Vagina (tissue), 2 donors: ENCODE data around the gene RFC3. TPM values are rescaled to one million over a fixed set of nuclear protein-coding genes. Genes with fewer than 3 reads are reported as not detected.

Experiments
- DNase-seq, 2 donors: peaks; one replicate each; pipeline ENCODE4 v3.0.0-alpha.2; 2017; ENCODE audit errors: extremely low spot score in 2 of 2
- H3K27ac ChIP-seq: fragments of 200-600 bp; sonication (generic); one replicate; pipeline ENCODE4 v1.5.1; 2019
- H3K27me3 ChIP-seq: fragments of 200-600 bp; sonication (generic); one replicate; pipeline ENCODE4 v1.5.1; 2019
- H3K36me3 ChIP-seq, 2 donors: fragments of 200-600 bp; sonication (generic); one replicate each; pipeline ENCODE4 v1.5.1; 2017 to 2019
- H3K4me1 ChIP-seq: fragments of 200-600 bp; sonication (generic); one replicate; pipeline ENCODE4 v1.5.1; 2019
- H3K4me3 ChIP-seq, 2 donors: fragments of 200-600 bp; sonication (generic); 1 replicate in 1 of 2; 2 replicates in 1 of 2; pipeline ENCODE4 v1.5.1; 2016 to 2019
- H3K9me3 ChIP-seq: fragments of 200-600 bp; sonication (generic); one replicate; pipeline ENCODE4 v1.5.1; 2019
- POLR2A ChIP-seq, 2 donors: fragments of 450-650 bp; IDR thresholded peaks; one replicate each; pipeline ENCODE4 v1.6.1; 2017; ENCODE audit warnings: antibody characterized with exemption in 2 of 2, mild to moderate bottlenecking in 2 of 2, moderate library complexity in 2 of 2
- POLR2AphosphoS5 ChIP-seq, 2 donors: sonication (generic); formaldehyde crosslinking; IDR thresholded peaks; one replicate each; pipeline ENCODE4 v1.9.0; 2017; ENCODE audit warnings: antibody characterized with exemption in 2 of 2, mild to moderate bottlenecking in 2 of 2, low read depth in 1 of 2; ENCODE audit not compliant: insufficient read depth in 1 of 2
- intact Hi-C: fragments of 100-400 bp; cut with DNase I; formaldehyde crosslinking; loops from one replicate; pipeline ENCODE4 v1.15.1; 2023
- total RNA-seq: library from RNA; depleted of rRNA; stranded (reverse); fragments of >200 nt; gene quantifications from one replicate; pipeline ENCODE4 v1.2.3, GENCODE V29; 2016
- TF ChIP-seq, protein P1 (sequence below), 3 experiments: fragments of 450-650 bp in 2 of 3; fragments of 200-600 bp in 1 of 3; sonication (generic) in 1 of 3; IDR thresholded peaks; one replicate each; pipeline ENCODE4 v1.5.1; 2017 to 2019; ENCODE audit warnings: antibody characterized with exemption in 3 of 3, mild to moderate bottlenecking in 2 of 3, moderate library complexity in 2 of 3

RFC3 gene
- total RNA-seq, 1 donor from 2014 or later, result 8.6 TPM

DNA sequence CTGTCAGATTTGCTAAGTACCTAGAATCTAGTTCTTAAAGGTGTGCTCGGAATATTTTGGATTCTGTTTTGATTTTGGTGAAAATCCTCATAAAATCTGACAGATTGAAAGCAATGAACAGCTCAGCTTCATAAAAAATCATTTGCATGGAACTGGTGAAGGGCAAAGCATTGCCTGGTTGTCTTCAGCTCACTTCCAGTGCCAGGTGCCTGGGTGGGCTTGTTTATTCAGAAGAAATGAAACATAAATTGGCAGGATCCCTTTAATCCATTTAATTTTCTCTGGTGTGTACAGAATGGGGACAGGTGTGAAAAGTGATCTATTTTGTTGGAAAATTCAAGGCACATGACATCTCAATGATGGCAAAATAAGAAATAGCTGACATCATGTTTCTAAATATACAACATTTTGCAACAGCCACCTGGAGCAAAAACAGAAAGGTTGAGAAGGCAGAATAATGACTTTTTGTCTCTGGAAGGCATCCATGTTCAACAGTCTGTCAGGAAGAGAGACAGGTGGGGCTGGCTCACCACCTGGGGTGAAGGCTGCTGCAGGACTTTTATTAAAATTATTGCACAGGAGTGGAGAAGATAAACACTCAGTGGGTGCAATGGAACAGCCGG is 52.2 kb downstream of the RFC3 start:
- Histone ChIP-seq H3K27me3 (no peaks in the 10 kb centered on the region), H3K4me3 (no peak overlapping the region), H3K36me3 (no peaks in the 10 kb centered on the region), H3K4me1 (no peaks in the 10 kb centered on the region), H3K27ac (no peak overlapping the region), H3K9me3 (no peaks in the 10 kb centered on the region)
- no peak for DNase-seq
- TF ChIP-seq, protein P1, sequence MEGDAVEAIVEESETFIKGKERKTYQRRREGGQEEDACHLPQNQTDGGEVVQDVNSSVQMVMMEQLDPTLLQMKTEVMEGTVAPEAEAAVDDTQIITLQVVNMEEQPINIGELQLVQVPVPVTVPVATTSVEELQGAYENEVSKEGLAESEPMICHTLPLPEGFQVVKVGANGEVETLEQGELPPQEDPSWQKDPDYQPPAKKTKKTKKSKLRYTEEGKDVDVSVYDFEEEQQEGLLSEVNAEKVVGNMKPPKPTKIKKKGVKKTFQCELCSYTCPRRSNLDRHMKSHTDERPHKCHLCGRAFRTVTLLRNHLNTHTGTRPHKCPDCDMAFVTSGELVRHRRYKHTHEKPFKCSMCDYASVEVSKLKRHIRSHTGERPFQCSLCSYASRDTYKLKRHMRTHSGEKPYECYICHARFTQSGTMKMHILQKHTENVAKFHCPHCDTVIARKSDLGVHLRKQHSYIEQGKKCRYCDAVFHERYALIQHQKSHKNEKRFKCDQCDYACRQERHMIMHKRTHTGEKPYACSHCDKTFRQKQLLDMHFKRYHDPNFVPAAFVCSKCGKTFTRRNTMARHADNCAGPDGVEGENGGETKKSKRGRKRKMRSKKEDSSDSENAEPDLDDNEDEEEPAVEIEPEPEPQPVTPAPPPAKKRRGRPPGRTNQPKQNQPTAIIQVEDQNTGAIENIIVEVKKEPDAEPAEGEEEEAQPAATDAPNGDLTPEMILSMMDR (IDR thresholded peaks at IDR 0.05), result no peak
- no peak for TF ChIP-seq POLR2AphosphoS5 (IDR thresholded peaks at IDR 0.05; ENCODE audit: insufficient read depth in 1 of 2, low read depth in 1 of 2)
- TF ChIP-seq POLR2A (IDR thresholded peaks at IDR 0.05), result no peak
- intact Hi-C loops, result no loop called here

DNA sequence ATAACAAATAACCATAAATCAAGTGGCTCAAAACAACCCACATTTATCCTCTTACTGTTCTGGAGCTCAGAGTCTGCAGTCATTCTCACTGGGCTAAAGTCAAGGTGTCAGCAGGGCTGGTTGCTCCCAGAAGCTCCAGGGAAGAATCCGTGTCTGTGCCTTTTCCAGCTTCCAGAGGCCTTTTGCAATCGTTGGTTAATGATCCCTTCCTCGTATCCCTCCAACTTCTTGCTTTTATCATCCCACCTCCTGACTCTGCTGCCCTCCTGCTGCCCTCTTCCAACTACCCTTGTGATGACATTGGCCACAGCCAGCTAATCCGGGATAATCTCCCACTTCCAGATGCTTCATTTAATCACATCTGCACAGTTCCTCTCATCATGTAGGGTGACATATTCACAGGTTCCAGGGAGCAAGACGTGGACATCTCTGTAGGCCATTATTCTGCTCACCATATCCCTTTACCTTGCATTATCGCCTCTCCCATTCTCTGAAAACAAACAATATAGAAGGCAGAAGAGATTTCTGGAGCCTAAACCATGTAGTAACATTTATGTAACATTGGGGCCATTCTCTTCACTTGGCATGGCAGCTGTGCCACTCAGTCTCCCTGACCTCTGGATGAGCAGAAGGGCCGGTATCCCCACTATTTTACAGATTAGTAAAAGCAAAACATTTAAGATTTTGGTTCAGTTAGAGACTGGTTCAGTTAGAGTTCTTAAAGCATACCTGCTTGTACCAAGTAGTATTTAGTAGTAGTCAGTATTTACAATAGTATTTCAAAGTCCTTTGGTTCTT is 53.5 kb downstream of the RFC3 start:
- intact Hi-C loops, result no loop called here
- no peak overlapping the region for H3K4me3 ChIP-seq
- no peaks in the 10 kb centered on the region for H3K27me3 ChIP-seq
- H3K9me3 ChIP-seq, result no peaks in the 10 kb centered on the region
- no peaks in the 10 kb centered on the region for H3K36me3 ChIP-seq
- TF ChIP-seq POLR2AphosphoS5 (IDR thresholded peaks at IDR 0.05; ENCODE audit: insufficient read depth in 1 of 2, low read depth in 1 of 2) (no peak), POLR2A (IDR thresholded peaks at IDR 0.05) (no peak)
- TF ChIP-seq, protein P1 (IDR thresholded peaks at IDR 0.05), result no peak
- H3K4me1 ChIP-seq, result no peaks in the 10 kb centered on the region
- no peak overlapping the region for H3K27ac ChIP-seq
- DNase-seq, result no peak

DNA sequence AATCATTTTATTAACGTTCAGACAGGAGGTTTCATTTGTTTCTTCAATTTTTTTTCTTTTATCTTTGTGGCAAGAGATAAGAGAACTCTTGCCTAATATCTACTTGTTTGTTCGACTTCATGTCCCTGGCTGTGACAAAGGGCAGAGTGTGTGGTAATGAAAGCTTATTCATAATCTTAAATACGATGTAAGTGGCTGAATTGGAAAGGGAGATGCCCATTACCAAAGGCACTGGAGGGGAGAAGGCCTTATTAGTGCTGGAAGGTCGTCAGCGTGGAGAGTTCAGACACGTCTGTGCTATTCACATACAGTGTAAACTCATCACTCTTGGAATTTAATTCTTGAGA is 54.0 kb downstream of the RFC3 start:
- intact Hi-C loops, result no loop called here
- Histone ChIP-seq H3K9me3 (no peaks in the 10 kb centered on the region), H3K4me1 (no peaks in the 10 kb centered on the region), H3K27me3 (no peaks in the 10 kb centered on the region), H3K4me3 (no peak overlapping the region), H3K36me3 (no peaks in the 10 kb centered on the region), H3K27ac (no peak overlapping the region)
- DNase-seq, result no peak
- TF ChIP-seq, protein P1 (IDR thresholded peaks at IDR 0.05), result no peak
- TF ChIP-seq POLR2A (IDR thresholded peaks at IDR 0.05) (no peak), POLR2AphosphoS5 (IDR thresholded peaks at IDR 0.05; ENCODE audit: insufficient read depth in 1 of 2, low read depth in 1 of 2) (no peak)

DNA sequence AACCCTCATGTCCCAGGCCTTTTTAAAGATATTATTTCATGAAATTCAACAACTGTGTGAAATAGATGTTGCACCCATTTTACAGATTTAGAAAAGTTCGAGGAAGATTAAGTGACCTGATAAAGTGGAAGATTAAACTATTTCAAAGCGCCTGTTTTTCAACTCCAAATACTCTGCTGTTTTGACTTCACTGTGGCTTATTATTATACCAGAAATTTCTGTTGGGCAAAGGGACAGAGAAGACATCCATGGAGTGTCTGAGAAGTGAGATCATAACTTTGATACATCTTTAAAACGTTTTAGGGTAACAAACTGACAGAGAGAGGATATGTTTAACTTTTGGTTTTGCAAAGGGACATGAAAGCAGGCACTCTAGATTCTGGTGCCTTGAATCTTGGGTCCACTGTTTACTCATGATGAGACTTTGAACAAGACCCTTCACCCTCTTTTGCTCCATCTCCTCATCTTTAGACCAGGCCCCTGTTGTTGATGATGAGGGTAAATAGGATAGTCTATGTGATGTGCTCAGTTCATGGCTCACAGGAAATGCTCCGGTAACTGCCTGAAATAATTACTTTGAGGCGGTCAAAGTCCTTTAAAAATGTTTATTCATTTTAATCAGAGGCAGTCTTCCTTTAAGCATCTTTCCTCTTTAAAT is 55.4 kb downstream of the RFC3 start:
- no peak for DNase-seq
- Histone ChIP-seq H3K4me1 (no peaks in the 10 kb centered on the region), H3K9me3 (no peaks in the 10 kb centered on the region), H3K27me3 (no peaks in the 10 kb centered on the region), H3K27ac (no peak overlapping the region), H3K36me3 (no peaks in the 10 kb centered on the region), H3K4me3 (no peak overlapping the region)
- intact Hi-C loops, result no loop called here
- TF ChIP-seq POLR2AphosphoS5 (IDR thresholded peaks at IDR 0.05; ENCODE audit: insufficient read depth in 1 of 2, low read depth in 1 of 2) (no peak), POLR2A (IDR thresholded peaks at IDR 0.05) (no peak)
- TF ChIP-seq, protein P1 (IDR thresholded peaks at IDR 0.05), result no peak
